Prostate gland (tissue), 2 donors: ENCODE results near the gene HCFC1R1. TPM values are rescaled to one million over a fixed set of nuclear protein-coding genes. Genes with fewer than 3 reads are reported as not detected.

Source experiments
- DNase-seq: peaks from one replicate; pipeline ENCODE4 v3.0.0-alpha.2; 2019; ENCODE audit warnings: low spot score
- H3K27ac ChIP-seq, 2 donors: fragments of 200-600 bp; sonication (generic); 2 replicates each; pipeline ENCODE4 v1.5.1; 2017 to 2019
- H3K27me3 ChIP-seq: fragments of 200-600 bp; sonication (generic); replicated peaks from 2 replicates; pipeline ENCODE4 v1.5.1; 2019; ENCODE audit not compliant: insufficient read depth
- H3K36me3 ChIP-seq, 2 donors: fragments of 200-600 bp; sonication (generic); 1 replicate in 1 of 2; 2 replicates in 1 of 2; pipeline versions ENCODE4 v1.5.1 to v1.8.1; 2017 to 2019
- H3K4me1 ChIP-seq: fragments of 200-600 bp; sonication (generic); replicated peaks from 2 replicates; pipeline ENCODE4 v1.5.1; 2019
- H3K4me3 ChIP-seq, 2 donors: fragments of 200-600 bp; sonication (generic); 2 replicates each; pipeline ENCODE4 v1.5.1; 2017 to 2019
- H3K9me3 ChIP-seq: fragments of 200-600 bp; sonication (generic); 2 replicates; pipeline ENCODE4 v1.5.1; 2017
- POLR2A ChIP-seq: fragments of 450-650 bp; IDR thresholded peaks from one replicate; pipeline ENCODE4 v1.6.1; 2016; ENCODE audit warnings: antibody characterized with exemption, mild to moderate bottlenecking
- POLR2AphosphoS5 ChIP-seq: sonication (generic); formaldehyde crosslinking; IDR thresholded peaks from one replicate; pipeline ENCODE4 v1.6.1; 2017; ENCODE audit warnings: antibody characterized with exemption
- WGBS: methylation state at CpG from one replicate; pipeline ENCODE4 v1.1.5; 2018; 5-methylcytosine and 5-hydroxymethylcytosine counted together
- intact Hi-C: fragments of 100-400 bp; cut with DNase I; formaldehyde crosslinking; loops from one replicate; pipeline ENCODE4 v1.14.2; 2022
- total RNA-seq, 2 donors: library from RNA; depleted of rRNA; stranded (reverse); fragments of >200 nt; gene quantifications; one replicate each; pipeline ENCODE4 v1.1.0, GENCODE V29; 2016
- TF ChIP-seq, protein P1 (sequence below), 4 experiments: fragments of 200-600 bp in 2 of 4; fragments of 450-650 bp in 2 of 4; sonication (generic) in 2 of 4; IDR thresholded peaks; 1 replicate in 3 of 4; 2 replicates in 1 of 4; pipeline ENCODE4 v1.5.1; 2016 to 2019; ENCODE audit warnings: antibody characterized with exemption in 4 of 4, mild to moderate bottlenecking in 2 of 4, moderate library complexity in 2 of 4

Gene HCFC1R1
- total RNA-seq, 2 donors from 2014 or later = 52.4 to 67.0 TPM

DNA sequence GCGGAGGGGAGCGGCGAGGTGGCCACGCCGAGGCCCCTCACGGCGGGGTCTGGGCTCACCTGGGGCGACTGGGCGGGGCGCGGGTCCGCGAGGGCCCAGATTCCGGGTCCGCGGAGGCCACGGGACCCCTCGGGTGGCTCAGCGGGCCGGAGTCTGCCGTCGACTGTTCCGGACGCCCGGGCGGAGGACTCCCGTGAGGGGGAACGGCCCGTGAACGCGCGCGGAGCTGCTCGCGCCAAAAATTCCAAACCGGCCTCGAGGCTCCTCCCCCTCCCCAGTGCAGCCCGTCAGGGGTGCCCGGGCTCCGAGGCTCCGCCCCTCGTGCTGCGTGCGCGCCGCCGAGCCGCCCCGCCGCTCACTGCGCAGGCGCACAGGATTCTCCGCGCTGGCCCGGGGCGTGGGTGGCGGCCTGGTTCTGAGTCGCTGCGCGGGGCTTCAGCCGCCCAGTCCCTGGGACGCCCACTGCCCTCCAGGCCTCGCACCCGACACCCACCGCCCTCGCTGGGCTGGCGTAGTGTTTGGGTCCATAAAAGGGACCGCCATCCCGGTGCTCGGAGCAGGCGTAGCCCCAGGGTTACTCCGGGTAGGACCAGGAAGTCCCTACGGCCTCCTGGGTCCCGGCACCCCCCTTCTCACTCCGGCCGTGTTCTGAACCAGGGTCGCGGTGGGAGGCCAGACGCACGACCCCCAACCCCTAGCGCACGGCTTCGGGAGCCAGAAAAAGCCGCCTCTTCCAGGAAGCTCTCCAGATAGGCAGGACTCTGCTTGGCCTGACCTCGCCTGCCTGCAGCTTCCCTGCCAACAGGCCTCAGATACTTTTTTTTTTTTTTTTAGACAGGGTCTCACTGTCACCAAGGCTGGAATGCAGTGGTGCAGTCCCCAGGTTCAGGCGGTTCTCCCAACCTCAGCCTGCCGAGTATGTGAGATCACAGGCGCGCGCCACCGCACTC lies 43.2 kb downstream of the HCFC1R1 start, which contains the start of gene PKMYT1:
Gene PKMYT1 (minus strand): TSS at position 220 of the 950 bp plus-strand sequence. CDS start 789 bp downstream, outside the sequence.
- intact Hi-C loops = no loop called here
- DNase-seq = peak; percentile 85
- peaks cover 11% of the 10 kb centered on the region for H3K4me1 ChIP-seq
- TF ChIP-seq, protein P1, sequence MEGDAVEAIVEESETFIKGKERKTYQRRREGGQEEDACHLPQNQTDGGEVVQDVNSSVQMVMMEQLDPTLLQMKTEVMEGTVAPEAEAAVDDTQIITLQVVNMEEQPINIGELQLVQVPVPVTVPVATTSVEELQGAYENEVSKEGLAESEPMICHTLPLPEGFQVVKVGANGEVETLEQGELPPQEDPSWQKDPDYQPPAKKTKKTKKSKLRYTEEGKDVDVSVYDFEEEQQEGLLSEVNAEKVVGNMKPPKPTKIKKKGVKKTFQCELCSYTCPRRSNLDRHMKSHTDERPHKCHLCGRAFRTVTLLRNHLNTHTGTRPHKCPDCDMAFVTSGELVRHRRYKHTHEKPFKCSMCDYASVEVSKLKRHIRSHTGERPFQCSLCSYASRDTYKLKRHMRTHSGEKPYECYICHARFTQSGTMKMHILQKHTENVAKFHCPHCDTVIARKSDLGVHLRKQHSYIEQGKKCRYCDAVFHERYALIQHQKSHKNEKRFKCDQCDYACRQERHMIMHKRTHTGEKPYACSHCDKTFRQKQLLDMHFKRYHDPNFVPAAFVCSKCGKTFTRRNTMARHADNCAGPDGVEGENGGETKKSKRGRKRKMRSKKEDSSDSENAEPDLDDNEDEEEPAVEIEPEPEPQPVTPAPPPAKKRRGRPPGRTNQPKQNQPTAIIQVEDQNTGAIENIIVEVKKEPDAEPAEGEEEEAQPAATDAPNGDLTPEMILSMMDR (IDR thresholded peaks at IDR 0.05) = peak in 2 of 4 experiments; percentile 14 to 19
- TF ChIP-seq POLR2AphosphoS5 = peak; percentile 81
- TF ChIP-seq POLR2A = peak; percentile 89
- peak within 1 kb of the TSS; percentile 86 to 89 for H3K27ac ChIP-seq
- H3K9me3 ChIP-seq = no peaks in the 10 kb centered on the region
- peak within 1 kb of the TSS; percentile 59 to 69 for H3K4me3 ChIP-seq
- H3K27me3 ChIP-seq = no peaks in the 10 kb centered on the region
- no peaks in the 10 kb centered on the region for H3K36me3 ChIP-seq
- 10% methylated on average over 59 of the region's 91 CpGs for WGBS

GRCh38 chr16:2979669-2980226 lies 44.0 kb downstream of the HCFC1R1 start:
- Histone ChIP-seq H3K4me3 (peak overlapping the region; percentile 59 to 69), H3K4me1 (peaks cover 11% of the 10 kb centered on the region), H3K27me3 (no peaks in the 10 kb centered on the region), H3K36me3 (no peaks in the 10 kb centered on the region), H3K27ac (no peak overlapping the region), H3K9me3 (no peaks in the 10 kb centered on the region)
- no peak for DNase-seq
- intact Hi-C loops = no loop called here
- WGBS = 3% methylated on average over 37 of the region's 43 CpGs
- TF ChIP-seq, protein P1 (IDR thresholded peaks at IDR 0.05) = no peak
- TF ChIP-seq POLR2AphosphoS5 = no peak

DNA sequence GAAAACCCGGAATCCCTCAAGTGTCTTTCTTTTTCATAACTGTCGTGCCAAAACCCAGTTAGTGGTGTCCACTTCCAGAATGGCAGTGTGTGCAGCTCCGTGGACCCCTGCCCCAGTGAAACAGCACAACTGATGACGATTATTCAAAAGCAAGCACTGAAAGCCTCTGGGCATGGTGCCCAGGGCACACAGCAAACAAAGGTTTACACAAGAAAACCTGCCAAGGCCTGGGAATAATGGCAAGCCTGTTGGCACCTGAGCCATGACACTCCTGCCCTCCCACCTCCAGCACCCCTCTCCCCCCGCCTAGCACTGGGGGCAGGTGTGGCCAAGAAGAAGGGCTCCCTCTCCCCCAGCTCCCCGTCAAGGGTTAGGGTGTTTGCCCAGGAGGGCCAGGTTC lies 46.3 kb downstream of the HCFC1R1 start:
- peak; percentile 79 for DNase-seq
- H3K36me3 ChIP-seq = no peaks in the 10 kb centered on the region
- no peaks in the 10 kb centered on the region for H3K9me3 ChIP-seq
- no peak overlapping the region for H3K4me3 ChIP-seq
- H3K4me1 ChIP-seq = peaks cover 30% of the 10 kb centered on the region
- peak; percentile 73 for TF ChIP-seq POLR2AphosphoS5
- TF ChIP-seq, protein P1 (IDR thresholded peaks at IDR 0.05) = no peak
- no peak for TF ChIP-seq POLR2A
- intact Hi-C loops = no loop called here
- no peaks in the 10 kb centered on the region for H3K27me3 ChIP-seq
- 44% methylated on average over 6 of the region's 6 CpGs for WGBS
- H3K27ac ChIP-seq = peak overlapping the region; percentile 60 to 63

DNA sequence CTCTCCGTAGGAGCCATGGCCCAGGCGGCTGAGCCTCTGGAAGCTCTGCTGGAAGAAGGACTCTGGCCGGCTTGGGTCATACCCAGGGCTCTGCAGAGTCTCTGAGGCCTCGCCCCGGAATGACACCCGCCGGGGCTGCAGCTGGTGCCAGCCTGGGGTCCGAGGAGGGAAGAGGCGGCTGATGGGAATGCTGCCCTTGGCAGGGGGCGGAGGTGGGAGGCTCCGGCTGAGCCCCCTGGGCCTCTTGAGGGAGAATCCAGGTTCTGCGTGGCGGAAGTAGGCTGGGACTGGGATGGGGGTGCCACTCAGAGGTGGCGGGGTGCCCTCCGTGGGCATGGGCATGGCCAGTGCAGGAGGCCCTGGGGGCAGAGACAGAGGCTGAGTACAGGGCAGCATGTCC lies 47.1 kb downstream of the HCFC1R1 start:
- Histone ChIP-seq H3K4me1 (peaks cover 33% of the 10 kb centered on the region), H3K27me3 (no peaks in the 10 kb centered on the region), H3K4me3 (no peak overlapping the region), H3K9me3 (no peaks in the 10 kb centered on the region), H3K27ac (peak overlapping the region; percentile 60 to 63), H3K36me3 (no peaks in the 10 kb centered on the region)
- intact Hi-C loops = no loop called here
- DNase-seq = no peak
- 89% methylated on average over 14 of the region's 15 CpGs for WGBS
- TF ChIP-seq POLR2A (no peak), POLR2AphosphoS5 (no peak)
- TF ChIP-seq, protein P1 (IDR thresholded peaks at IDR 0.05) = no peak
